ENCODE results near the gene PTPRD.

GRCh38 chr9:9778293-9778692, 834.5 kb downstream of the PTPRD start:
- no peak for TF ChIP-seq POLR2A (IDR thresholded peaks at IDR 0.05)
- TF ChIP-seq CTCF (IDR thresholded peaks at IDR 0.05): no peak
